Fibroblast of skin of abdomen (primary cell): Measurements from ENCODE around the gene ZNF732.
"Not testable (repeated sequence)": the region's sequence is repeated elsewhere in the genome, so short reads cannot be mapped to it uniquely, and the experiment has no call there.

Experiments used
- DNase-seq: peaks from one replicate; pipeline ENCODE4 v3.0.0-alpha.2; 2013

Gene ZNF732

DNA sequence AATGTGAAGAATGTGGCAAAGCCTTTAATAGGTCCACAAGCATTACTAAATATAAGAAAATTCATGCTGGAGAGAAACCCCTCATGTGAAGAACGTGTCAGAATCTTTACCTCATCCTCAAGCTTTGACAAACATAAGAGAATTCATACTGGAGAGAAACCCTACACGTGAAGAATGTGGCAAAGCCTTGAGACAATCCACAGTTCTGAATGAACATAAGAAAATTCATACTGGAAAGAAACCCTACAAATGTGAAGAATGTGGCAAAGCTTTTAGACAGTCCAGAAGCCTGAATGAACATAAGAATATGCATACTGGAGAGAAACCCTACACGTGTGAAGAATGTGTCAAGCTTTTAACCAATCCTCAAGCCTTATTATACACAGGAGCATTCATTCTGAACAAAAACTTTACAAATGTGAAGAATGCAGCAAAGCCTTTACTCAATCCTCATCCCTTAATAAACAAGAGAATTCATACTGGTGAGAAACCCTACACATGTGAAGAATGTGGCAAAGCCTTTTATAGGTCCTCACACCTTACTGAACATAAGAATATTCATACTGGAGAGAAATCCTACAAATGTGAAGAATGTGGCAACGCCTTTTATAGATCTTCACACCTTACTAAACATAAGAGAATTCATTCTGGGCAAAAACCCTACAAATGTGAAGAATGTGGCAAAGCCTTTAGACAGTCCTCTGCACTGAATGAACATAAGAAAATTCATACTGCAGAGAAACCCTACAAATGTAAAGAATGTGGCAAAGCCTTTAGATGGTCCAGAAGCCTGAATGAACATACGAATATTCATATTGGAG, 51.1 kb downstream of the ZNF732 start:
- DNase-seq, result no peak

GRCh38 chr4:252065-252601, 53.1 kb downstream of the ZNF732 start:
- DNase-seq, result no peak

DNA sequence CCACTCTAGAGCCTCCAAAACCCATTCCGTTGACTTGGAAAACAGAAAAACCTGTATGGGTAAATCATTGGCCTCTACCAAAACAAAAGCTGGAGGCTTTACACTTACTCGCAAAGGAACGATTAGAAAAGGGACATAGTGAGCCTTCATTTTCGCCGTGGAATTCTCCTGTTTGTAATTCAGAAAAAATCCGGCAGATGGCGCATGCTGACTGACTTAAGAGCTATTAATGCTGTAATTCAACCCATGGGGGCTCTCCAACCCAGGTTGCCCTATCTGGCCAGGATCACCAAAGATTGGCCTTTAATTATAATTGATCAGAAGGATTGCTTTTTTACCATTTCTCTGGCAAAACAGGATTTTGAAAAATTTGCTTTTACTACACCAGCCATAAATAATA, 60.8 kb downstream of the ZNF732 start:
- no peak for DNase-seq

DNA sequence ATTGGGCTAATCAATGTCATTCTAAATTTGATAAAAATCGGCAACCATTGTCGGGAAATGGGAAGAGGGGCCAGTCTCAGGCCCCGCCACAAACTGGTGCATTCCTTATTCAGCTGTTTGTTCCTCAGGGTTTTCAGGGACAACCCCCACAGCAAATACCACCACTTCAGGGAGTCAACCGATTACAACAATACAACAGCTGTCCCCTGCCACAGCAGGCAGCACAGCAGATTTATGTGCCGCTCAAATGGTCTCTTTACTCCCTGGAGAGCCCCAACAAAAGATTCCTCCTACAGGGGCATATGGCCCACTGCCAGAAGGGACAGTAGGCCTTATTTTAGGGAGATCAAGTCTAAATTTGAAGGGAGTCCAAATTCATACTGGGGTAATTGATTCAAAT, 61.8 kb downstream of the ZNF732 start:
- no peak for DNase-seq

GRCh38 chr4:242121-242848, 63.0 kb downstream of the ZNF732 start:
- DNase-seq, result peak; percentile 5

DNA sequence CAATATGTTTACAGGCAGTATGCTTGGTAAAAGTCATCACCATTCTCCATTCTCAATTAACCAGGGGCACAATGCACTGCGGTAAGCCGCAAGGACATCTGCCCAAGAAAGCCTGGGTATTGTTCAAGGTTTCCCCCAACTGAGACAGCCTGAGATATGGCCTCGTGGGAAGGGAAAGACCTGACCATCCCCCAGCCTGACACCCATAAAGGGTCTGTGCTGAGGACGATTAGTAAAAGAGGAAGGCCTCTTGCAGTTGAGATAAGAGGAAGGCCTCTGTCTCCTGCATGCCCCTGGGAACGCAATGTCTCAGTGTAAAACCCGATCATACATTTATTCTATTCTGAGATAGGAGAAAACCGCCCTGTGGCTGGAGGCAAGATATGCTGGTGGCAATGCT, 63.9 kb downstream of the ZNF732 start:
- not testable (repeated sequence) for DNase-seq

DNA sequence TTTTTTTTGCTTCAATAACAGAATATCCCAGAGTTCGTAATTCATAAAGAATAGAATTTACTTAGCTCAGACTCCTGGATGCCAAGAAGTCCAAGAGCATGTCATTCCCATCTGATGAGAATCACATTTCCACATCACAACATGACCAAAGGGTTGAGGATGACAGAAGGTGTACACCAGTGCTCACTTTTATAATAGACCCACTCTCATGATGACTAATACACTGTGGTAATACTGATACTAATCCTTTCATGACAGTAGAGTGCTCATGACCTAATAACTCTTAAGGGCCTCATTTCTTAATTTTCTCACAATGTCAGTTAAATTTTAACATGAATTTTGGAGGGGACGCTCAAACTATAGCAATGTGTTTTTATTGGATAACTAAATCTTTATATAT, 69.2 kb downstream of the ZNF732 start:
- DNase-seq, result no peak

GRCh38 chr4:234178-234577, 71.1 kb downstream of the ZNF732 start:
- no peak for DNase-seq

- no peak for DNase-seq
These were observed 81.3 kb downstream of the ZNF732 start for GRCh38 chr4:223913-224497.
